CD4-positive, alpha-beta T cell treated with Interleukin-1 beta for 1 hour (primary cell): ENCODE measurements around the gene CAB39.

Experiments
- DNase-seq, 2 donors: peaks; one replicate each; pipeline ENCODE4 v3.0.0-alpha.2; 2020 to 2022

Gene CAB39

DNA sequence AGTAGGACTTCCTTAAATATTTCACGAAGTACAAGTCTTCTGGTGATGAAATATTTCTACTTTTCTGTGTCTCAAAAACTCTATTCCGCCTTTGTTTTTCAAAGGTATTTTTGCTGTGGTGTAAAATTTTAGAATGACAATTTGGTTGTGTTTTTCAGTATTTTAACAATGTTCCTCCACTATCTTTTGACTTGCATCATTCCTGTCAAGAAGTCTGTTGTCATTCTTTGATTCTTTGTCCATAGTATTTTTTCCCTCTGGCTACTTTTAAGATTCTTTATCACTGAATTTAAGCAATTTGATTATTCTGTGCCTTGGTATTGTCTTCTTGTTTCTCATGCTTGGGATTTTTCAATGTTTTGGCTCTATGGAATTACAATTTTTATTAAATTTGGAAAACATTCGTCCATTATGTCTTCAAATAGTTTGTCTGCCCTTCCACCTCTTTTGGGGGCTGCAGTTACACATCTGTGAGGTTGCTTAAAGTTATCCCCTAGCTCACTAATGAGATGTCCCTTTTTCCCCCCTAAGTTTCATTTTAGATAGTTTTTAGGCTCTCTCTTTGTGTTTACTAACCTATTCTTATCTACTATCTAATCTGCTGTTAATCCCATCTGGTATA is 76.0 kb downstream of the CAB39 start:
- no peak for DNase-seq

- no peak for DNase-seq
Observed at GRCh38 chr2:230790981-230791380, 78.3 kb downstream of the CAB39 start.

GRCh38 chr2:230793572-230794359 is 81.1 kb downstream of the CAB39 start:
- DNase-seq, result peak; percentile 69 to 73

- DNase-seq, result peak in 1 of 2 donors; percentile 24
Observed at GRCh38 chr2:230794497-230794896, 81.9 kb downstream of the CAB39 start.

GRCh38 chr2:230795856-230796255 is 83.2 kb downstream of the CAB39 start:
- DNase-seq, result no peak

DNA sequence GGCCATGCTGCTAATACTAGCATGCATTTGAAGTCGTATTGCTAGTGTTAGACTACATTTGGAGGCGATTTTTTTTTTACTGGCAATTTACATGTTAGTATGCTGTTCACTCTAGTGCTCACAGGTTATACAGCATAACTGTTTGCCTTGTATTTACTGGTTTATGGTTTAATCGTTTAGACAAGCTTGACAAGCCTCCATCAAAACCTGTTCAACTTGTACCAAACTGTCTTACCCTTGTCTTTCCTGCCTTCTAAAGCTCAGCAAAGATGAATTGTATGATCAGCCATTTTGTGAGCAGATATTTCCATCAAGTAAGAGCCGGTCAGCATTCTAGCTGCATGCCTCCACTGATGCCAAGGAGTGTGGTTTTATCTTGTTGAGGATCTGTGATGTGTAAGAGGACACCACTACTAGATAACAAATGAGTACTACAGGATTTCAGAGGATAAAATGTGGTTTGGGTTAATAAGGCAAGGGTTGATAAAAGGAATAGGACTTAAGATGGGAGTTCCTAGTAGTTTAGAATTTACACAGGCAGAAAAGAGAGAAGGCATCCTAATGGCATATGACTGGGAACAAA is 83.7 kb downstream of the CAB39 start:
- no peak for DNase-seq

DNA sequence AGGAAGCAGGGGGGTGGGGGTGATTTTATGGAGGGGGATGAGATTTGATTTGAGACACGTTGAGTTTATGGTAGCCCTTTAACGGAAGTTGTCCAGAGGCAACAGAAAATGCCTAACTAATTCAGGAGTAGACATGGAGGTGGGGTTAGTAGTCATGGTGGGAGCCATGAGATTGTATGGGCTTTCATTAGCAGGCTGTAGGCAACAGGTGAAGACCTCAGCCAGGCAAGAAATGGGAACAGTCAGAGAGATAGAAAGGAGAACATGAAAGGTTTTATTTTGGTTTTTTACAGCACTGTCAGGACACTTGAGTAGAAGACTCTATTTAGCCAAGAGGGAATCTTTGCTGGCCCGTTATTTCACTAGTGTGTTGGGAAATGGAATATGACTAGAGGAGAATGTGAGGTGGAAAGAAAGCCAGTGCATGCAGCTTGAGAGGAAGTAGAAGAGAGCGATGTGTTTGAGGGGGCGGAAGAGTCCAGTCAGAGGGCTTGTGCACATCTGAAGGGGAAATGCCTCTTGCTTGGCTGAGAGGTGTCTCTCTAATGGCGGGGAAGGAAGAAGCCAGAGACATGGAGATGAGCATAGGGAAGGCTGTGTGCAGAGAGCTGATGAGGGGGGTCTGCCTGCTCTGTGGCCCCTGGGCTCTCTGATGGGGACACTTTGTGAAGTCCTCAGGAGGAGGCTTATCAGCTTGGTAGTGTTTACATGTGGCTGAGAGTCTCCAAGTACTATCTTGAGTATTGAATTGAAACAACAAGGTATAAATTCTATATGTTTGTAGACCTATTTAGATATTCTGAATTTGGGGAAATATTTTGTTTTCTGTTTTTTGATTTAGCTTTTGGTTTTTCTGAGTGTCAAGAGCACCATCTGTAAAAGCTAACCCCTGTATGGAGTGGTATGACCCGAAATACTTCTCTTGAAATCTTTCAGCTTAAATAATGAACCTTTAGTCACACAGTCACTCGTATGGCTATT is 85.2 kb downstream of the CAB39 start:
- peak in 1 of 2 donors; percentile 11 for DNase-seq

- DNase-seq, result peak; percentile 26 to 75
Observed at GRCh38 chr2:230798769-230799399, 86.2 kb downstream of the CAB39 start.

- no peak for DNase-seq
Observed at GRCh38 chr2:230805353-230806017, 92.8 kb downstream of the CAB39 start.

DNA sequence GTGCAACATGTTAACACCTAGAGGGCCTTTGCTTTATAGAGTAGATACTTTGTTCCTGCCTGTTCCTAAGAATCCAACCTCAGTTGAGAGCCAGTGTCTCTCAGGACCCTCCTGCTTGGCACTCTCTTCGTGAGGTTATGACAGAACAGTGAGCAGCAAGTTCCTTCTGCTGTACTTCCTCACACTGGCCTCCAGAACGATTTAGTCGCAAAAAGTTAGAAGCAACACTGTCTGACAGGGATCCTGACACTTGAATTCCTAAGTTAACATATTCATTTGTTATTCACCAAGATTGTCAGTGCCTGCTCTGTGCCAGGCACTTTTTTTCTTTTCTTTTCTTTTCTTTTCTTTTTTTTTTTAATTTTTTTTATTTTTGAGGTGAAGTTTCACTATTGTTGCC is 95.1 kb downstream of the CAB39 start:
- no peak for DNase-seq

DNA sequence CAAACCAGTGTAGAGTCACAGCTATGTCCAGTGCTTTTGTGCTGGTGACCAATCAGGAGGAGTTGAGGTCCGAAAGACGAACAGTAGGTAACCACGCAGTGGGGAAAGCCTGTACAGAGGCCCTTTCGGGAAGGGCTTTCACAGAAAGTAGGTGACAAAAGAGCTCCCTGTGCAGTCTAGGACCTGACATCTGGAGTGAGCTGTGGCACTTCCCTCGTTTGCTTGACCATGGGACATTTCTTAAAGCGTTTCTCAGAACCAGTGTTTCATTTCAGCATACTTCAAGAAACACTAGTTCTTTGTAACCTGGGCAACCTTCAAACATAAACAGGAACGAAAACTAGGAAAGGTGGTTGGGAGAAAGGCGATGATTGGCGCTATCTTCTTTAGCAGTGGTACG is 96.4 kb downstream of the CAB39 start:
- no peak for DNase-seq

DNA sequence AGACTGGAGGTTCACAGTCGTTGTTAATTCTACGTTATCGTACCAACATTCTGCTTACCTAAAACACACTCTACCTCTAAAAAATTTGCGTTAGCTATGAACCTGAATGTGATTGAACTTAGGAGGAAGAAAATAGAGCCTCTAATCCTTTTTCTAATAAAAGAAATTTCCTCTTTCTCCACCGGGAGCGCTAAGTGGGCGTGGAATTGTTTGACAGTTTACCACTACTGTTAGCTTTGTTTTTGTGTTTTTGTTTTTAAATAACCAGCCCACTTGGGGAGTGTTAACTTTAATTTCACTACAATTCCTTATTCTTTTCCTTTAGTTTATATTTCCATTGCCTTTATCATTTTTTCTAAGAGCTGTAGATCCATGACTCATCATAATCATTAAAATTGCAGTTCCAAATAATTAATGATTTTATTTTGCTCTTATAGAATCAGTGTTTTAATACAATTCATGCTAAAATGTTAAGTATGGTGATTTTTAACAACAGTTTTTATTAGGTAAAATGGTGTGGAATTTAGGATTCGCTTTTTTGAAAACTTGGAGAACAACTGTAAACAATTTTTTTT is 97.1 kb downstream of the CAB39 start:
- no peak for DNase-seq

DNA sequence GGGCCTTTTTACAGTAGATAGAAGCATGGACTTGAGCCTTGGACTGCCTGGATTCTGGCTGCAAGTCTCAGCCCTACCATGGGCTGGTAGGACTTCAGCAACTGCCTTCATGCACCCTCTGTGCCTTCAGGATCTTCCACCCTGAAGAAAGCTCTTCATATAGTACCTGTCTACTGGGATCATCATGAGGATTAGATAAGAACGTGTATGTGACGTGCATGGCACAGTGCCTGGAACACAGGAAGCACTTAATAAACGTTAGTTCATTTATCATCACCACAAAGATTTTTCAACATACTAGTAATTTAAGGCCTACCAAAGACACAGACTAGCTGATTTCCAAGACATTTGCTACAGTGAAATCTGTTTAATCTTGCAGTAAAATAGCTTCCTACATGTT is 98.9 kb downstream of the CAB39 start:
- DNase-seq, result no peak

- no peak for DNase-seq
Observed at GRCh38 chr2:230812033-230812432, 99.4 kb downstream of the CAB39 start.

- no peak for DNase-seq
Observed at GRCh38 chr2:230814616-230815015, 102.0 kb downstream of the CAB39 start.

DNA sequence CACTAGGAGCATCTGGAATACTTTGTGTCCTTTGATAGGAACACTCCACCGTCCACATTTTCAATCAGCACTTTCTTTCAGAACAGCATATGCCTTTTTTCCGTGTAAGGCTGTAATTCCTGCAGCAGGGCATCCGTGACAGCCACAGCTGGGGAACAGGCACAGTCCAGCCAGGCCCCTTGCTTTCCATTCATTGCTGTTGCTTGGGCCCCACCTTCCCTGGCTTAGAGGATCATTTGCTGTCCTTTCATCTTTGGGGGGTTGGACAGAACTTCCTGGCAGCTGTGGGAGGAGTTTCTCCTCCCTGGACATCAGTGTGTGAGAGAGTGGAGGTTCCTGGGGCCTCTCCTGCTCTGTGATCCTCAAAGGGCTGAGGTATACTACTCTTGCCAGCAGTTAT is 102.4 kb downstream of the CAB39 start:
- no peak for DNase-seq

GRCh38 chr2:230816735-230817134 is 104.1 kb downstream of the CAB39 start:
- DNase-seq, result no peak

DNA sequence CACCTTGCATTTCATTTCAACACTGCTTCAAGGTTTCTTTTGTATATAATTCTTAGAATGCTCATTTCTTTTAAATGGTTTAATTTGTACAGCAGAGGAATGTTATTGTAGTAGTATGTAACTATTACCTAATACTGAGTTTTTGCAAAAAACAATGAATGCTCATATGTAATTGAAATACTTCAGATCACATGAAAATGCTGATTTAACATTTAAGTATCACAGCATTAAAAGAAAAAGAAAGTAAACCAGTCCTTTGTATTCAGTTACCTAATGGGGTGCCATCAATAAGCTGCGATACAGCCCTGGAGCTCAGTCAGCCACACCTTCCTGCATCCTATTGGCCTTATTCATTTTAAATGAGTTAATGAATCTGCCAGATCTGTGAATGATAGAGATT is 106.8 kb downstream of the CAB39 start:
- DNase-seq, result no peak

GRCh38 chr2:230821261-230821990 is 108.8 kb downstream of the CAB39 start:
- DNase-seq, result no peak

DNA sequence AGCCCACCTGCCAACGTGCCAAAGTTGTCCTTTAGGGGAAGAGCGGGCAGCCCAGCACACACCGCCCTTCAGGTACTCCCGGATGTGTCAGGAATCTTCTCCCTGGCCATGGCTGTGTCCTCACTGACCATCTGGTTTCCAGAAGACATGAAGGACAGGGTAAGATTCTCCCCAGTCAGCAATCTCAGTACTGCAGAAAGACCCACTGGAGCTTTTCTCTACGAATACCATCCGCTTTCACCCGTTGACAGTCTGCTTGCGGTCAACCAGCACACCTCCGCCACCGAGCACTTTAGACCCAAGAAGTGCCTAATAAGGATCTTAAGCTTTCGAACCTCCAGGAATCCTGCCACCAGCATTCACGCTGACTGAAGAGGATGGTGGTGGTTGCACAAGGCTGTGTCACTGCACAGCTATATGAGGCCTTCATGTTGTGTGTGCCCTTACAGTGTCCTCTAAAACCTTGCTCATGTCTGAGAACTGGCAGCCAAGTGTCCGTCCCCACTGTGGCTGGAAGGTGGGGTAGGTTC is 109.4 kb downstream of the CAB39 start:
- no peak for DNase-seq
